NCI-H2081 (cell line): ENCODE results near the gene HTR3E.
A peak's percentile ranks its signal among the peaks of the same experiment; 100 is the strongest.
"Not testable (repeated sequence)": the region's sequence is repeated elsewhere in the genome, so short reads cannot be mapped to it uniquely, and the experiment has no call there.

Experiments
- DNase-seq, 2 experiments: peaks; one replicate each; lab custom pipeline; 2025; lab: John Stamatoyannopoulos, UW

HTR3E gene

DNA sequence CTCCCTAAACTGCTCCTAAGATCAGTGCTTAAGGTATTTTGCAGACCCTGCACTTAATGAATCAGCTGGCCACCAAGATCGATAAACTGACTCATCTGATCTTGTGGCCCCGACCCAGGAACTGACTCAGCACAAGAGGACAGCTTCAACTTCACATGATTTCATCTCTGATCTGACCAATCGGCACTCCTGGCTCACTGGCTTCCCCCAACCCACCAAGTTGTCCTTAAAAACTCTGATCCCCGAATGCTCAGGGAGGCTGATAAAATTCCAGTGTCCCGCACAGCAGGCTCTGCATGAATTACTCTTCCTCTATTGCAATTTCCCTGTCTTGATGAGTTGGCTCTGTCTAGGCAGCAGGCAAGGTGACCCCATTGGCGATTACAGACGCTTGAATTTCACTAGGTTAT, 13.5 kb downstream of the HTR3E start:
- no peak for DNase-seq

- no peak for DNase-seq
These were observed 19.2 kb downstream of the HTR3E start for GRCh38 chr3:184116017-184116416.

- no peak for DNase-seq
These were observed 20.8 kb downstream of the HTR3E start for GRCh38 chr3:184117636-184118035.

DNA sequence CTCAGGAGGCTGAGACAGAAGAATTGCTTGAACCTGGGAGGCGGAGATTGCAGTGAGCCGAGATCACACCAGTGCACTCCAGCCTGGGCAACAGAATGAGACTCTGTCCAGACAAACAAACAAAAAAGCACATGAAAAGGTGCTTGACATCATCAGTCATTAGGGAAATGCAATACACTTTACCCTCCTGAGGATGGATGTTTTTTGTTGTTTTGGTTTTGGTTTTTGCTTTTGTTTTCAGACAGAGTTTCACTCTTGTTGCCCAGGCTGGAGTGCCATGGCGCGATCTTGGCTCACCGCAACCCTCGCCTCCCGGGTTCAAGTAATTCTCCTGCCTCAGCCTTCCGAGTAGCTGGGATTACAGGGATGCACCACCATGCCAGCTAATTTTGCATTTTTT, 24.2 kb downstream of the HTR3E start:
- not testable (repeated sequence) for DNase-seq

DNA sequence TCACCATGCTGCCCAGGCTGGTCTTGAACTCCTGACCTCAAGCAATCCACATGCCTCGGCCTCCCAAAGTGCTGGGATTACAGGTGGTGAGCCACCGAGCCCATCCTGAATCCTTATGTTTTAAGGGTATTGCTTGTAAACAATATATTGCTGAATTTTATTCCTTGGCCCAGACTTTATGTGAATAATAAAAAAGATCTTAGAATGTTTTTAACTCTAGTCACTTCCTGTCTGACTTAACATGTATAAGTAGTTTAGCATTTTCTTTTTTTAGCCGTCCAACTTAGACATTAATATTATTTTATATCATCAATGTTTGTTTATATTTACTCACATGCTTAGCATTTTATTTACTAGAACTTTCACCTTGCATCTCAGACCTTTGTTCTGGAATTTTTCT, 29.1 kb downstream of the HTR3E start:
- no peak for DNase-seq

GRCh38 chr3:184129012-184129411, 32.1 kb downstream of the HTR3E start:
- DNase-seq, result peak in 1 of 2 experiments; percentile 41

- DNase-seq, result no peak
These were observed 36.1 kb downstream of the HTR3E start for GRCh38 chr3:184132945-184133344.

GRCh38 chr3:184133840-184134745, 37.2 kb downstream of the HTR3E start:
- peak; percentile 89 to 95 for DNase-seq

DNA sequence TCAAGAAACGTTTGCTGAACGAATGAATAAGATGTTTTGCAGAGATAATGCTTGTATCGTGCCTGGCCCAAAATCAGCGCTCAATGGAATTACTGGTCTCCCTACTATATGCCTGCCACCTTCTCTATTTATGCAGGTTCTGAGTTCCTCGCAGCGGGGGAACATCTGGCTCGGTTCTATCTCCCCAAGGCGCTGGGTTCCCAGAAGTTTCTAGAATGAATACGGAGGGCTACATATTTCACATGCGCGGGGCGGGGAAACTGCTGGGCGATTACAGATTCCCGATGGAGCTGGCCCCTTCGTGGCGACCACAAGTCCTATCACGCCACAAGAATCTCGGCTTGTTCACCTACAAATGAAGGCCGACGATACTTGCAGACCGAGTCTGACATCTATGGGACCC, 37.9 kb downstream of the HTR3E start:
- peak in 1 of 2 experiments; percentile 64 for DNase-seq

DNA sequence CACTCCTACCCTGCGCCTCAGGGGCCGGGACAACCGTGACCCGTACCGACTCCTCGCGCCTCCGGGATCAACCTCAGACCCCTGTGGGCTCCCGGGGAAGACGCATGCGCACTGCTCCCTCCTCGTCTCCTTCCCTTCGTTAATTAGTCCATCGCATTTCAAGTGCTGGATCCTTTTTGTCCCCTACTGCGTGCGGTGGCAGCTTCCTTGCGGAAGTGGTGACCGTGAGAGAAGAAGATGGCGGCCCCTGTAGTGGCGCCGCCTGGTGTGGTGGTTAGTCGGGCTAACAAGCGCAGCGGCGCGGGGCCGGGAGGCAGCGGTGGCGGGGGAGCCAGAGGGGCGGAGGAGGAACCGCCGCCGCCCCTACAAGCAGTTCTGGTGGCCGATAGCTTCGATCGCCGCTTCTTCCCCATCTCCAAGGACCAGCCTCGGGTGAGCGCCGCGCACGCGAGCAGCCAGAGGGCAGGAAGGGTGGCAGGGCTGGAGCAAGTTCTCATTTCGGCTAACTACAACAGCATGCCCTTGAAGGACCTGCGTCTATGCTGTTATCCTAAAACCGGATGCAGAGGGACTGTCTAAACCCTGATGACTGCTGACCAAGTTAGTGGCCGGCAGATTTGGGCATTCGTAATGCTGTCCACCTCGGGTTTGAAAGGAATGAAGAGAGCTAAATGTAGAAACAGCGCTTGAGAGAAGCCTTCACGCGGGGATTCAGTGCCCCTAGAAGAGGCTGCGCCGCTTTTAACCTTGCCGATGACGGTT, 38.5 kb downstream of the HTR3E start, which contains the start of gene EIF2B5:
EIF2B5 (plus strand) TSS at position 210 of the 762 bp plus-strand sequence; CDS start at position 238, 28 bp downstream.
- peak; percentile 98 to 99 for DNase-seq

DNA sequence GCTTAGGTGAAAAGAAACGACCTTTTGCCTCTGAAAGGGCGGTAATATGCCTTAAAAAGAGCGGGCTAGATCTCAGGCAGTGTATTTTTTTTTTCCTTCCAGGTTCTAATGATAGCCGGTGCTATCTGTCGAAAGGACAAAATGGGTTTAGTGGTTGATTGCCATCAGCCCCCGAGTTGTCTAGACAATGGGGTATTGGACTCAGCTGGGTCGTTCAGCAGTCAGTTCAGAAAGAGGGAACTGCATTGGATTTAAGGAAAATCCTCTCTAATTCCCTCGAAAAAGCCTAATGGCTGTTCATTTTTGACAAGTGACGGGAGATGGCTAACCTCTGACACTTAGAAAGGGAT, 39.0 kb downstream of the HTR3E start:
- no peak for DNase-seq

DNA sequence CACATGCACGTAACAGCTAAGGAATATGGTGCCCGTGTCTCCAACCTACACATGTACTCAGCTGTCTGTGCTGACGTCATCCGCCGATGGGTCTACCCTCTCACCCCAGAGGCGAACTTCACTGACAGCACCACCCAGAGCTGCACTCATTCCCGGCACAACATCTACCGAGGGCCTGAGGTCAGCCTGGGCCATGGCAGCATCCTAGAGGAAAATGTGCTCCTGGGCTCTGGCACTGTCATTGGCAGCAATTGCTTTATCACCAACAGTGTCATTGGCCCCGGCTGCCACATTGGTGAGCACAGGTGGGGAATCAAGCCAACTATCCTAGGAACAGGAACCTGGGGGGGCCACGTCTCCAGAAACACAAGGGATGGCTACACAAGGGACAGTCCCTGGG, 43.6 kb downstream of the HTR3E start:
- DNase-seq, result no peak

DNA sequence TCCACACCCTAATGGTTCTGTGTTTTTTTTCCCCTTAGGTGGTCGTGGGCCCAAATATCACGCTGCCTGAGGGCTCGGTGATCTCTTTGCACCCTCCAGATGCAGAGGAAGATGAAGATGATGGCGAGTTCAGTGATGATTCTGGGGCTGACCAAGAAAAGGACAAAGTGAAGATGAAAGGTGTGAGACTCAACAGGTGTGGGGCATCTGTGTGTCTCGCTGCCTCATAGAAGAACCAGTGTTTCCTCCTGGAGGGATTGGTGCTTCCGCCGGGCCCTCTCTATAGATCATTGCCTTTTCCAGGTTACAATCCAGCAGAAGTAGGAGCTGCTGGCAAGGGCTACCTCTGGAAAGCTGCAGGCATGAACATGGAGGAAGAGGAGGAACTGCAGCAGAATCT, 45.3 kb downstream of the HTR3E start:
- no peak for DNase-seq

GRCh38 chr3:184143327-184143726, 46.5 kb downstream of the HTR3E start:
- DNase-seq, result no peak

DNA sequence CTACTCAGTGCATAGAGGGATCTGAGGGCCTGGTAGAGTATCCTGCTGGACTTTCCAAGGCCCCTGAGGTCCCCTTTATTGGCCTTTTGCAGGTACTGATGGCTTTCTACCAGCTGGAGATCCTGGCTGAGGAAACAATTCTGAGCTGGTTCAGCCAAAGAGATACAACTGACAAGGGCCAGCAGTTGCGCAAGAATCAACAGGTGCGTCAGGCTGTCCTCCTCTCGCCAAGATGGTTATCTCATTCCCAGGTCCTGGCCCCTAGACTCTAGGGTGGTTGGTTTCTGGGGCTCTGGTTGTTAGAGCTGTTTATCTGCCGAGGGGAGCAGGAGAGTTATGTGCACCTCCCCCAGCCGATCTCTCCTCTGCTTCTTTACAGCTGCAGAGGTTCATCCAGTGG, 47.6 kb downstream of the HTR3E start:
- no peak for DNase-seq

- DNase-seq, result peak; percentile 78 to 84
These were observed 48.3 kb downstream of the HTR3E start for GRCh38 chr3:184145111-184145524.

- no peak for DNase-seq
These were observed 48.9 kb downstream of the HTR3E start for GRCh38 chr3:184145751-184146270.

- DNase-seq, result no peak
These were observed 51.2 kb downstream of the HTR3E start for GRCh38 chr3:184148076-184148475.

DNA sequence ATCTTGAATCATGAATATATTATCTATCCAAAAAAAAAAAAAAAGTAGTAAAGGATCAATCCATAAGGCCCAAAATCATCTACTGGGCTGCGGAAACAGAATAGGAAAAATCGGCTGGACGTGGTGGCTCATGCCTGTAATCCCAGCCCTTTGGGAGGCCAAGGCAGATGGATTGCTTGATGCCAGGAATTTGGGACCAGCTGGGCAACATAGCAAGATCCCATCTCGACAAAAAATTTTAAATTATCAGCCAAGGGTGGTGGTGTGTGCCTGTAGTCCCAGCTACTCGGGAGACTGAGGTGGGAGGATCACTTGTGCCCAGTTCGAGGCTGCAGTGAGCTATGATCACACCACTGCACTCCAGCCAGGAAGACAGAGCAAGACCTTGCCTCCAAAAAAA, 52.3 kb downstream of the HTR3E start:
- no peak for DNase-seq

DNA sequence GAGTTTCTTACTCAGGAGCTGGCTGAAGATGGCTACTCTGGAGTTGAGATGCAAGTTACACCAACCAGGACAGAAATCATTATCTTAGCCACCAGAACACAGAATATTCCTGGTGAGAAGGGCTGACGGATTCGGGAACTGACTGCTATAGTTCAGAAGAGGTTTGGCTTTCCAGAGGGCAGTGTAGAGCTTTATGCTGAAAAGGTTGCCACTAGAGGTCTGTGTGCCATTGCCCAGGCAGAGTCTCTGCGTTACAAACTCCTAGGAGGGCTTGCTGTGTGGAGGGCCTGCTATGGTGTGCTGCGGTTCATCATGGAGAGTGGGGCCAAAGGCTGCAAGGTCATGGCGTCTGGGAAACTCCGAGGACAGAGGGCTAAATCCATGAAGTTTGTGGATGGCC, 52.9 kb downstream of the HTR3E start:
- not testable (repeated sequence) for DNase-seq

DNA sequence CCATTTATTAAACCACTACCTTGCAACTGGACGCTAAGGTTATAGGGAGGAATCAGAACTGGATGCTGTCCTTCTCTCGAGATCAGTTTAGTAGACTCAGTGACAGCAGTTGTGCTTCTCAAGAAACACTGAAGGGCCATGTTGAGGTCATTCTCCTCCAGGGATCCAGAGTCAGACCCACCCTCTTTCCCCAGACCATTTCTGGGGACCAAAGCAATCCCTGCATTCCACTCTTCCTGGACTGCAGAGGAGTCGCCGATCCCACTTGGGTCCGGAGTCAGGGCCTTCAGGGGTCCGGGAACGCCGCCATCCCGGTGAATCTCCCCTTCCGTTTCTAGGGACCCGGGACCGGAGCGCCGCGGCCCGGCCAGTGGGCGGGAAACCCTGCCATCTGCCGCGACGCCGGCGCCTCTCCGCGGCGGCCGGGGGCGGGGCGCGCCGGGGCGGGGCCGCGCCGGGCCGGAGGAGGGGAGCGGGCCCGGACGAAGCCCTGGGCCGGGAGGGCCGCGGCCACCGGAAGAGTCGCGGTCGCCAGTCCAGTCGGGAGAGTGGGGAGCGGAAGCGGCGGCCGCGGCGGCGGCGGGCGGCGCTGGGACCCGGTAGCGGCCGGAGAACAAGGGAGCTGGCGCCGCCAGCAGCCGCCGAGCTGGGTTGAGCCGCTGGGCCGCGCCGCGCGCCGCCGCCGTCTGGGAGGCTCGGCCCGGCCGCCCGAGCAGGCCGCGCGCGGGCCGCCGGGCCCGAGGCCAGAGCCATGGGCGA, 58.2 kb downstream of the HTR3E start, which contains the start of gene DVL3:
DVL3 (plus strand) TSS at position 493 of the 759 bp plus-strand sequence; CDS start at position 752, 259 bp downstream.
- DNase-seq, result peak; percentile 62 to 84
